ENCODE measurements around the gene SNX25.
A peak's percentile ranks its signal among the peaks of the same experiment; 100 is the strongest.

The SNX25 gene

DNA sequence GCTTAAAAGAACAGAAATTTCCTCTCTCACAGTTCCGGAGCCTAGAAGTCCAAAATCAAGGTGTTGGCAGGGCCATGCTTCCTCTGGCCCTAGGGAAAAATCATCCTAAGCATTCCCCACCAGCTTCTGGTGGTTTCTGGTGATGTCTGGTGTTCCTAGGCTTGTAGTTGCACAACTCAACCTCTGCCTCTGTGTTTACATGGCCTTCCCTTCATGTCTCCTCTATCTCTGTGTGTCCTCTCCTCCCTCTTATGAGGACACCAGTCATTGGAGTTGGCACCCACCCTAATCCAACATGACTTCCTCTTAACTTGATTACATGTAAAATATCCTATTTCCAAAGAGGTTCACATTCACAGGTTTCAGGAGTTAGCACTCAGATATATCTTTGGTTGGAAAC lies 170.9 kb downstream of the SNX25 start:
- DNase-seq (ENCODE audit: low read depth): no peak

DNA sequence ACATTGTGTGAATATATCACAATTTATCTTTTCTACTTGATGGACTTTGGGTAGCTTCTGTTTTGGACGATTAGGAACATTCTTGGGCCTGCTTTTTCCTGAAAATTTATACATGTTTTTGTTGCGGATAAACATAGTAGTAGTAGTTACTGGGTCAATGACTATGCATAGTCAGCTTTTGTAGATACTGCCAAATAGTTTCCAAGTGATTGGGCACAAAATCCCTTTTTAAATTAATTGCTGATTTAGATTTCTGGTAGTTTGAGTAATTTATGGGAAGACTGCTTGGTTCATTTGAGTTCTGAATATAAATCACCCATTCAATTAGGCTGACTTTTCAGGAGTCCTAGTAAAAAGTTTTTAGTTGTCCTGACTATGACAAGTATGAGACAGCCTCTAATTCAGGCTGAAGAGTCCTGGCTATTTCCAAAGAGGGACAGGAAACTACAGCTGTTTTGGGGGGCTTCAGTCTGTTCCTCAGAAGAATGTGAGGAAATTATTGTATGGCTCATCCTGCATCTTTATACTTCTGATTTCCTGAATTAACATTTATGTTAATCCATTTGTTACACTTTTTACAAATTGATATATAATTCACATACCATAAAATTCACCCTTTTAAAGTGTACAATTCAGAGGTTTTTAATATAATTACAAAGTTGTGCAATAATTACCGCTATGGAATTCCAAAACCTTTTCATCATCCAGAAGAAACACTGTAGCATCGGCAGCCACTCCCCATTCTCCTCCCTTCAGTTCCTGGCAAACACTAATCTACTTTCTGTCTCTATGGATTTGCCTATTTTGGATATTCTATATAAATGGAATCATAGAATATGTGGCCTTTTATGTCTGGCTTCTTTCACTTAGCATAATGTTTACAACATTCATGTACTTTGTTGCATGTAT lies 172.1 kb downstream of the SNX25 start:
- DNase-seq (ENCODE audit: low read depth): no peak

DNA sequence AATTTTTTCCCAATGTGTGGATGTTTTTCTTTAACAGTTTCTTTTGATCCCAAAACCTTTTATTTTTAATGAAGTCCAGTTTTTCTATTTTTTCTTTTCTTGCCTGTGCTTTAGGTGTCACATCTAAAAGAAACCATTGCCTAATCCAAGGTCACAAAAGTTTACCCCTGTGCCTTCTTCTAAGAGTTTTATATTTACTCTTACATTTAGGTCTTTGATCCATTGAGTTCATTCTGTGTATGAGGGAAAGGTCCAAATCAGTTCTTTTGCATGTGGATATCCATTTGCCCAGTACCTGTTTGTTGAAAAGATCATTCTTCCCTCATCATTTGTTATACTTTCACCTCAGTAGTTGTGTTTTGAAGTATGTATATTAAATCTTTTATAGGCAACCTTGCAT lies 173.4 kb downstream of the SNX25 start:
- DNase-seq (ENCODE audit: low read depth): no peak

DNA sequence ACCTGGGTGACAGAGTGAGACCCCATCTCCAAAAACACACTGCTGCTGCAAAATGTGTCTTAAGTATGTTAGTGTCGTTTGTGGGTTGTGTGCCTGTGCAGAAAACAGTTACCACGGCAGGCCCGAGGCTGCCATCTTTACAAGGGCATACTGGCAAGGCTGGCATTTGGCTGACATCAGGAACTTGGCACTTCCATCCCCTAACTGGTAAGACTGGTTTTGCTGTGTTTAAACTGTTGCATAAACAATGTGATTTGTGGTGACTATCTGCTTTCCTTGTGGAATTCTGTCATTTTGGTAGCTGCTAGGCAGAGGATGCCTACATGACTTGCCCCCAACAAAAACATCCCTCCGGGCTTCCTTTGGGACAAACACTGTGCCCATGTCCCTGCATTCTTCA lies 174.1 kb downstream of the SNX25 start:
- no peak for DNase-seq (ENCODE audit: low read depth)

DNA sequence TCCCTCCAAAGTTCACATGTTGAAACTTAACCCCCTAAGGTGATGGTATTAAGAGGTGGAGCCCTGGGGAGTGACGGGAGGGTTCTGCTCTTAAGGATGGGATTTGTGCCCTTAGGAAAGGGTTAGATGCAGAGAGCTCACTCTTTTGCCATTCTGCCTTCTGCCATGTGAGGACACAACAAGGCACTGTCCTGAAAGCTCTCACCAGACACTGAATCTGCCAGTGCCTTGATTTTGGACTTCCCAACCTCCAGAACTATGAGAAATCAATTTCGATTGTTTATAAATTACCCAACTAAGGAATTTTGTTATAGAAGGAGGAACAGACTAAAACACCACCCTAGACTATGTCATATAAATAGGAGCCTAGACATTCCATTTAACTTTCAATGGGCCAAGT lies 174.7 kb downstream of the SNX25 start:
- DNase-seq (ENCODE audit: low read depth): no peak

DNA sequence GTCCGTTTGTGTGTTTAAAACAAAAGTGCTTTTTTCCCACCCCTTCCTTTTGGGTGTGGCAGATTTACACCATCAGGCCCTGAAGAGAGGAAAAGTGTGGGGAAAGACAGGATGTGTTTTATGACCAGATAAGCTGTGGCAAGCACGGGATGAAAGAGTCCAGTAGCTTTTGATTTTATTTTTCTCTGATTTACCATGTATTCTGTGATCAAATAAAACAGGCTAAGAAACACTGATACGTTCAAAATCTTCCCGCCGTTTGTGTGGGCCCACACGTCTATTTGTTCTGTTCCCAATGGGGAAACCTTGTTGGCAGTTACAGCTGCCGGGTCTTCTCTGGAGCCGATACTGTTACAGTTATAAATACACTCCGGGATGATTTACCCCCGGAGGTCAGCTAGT lies 175.5 kb downstream of the SNX25 start:
- DNase-seq (ENCODE audit: low read depth): no peak

DNA sequence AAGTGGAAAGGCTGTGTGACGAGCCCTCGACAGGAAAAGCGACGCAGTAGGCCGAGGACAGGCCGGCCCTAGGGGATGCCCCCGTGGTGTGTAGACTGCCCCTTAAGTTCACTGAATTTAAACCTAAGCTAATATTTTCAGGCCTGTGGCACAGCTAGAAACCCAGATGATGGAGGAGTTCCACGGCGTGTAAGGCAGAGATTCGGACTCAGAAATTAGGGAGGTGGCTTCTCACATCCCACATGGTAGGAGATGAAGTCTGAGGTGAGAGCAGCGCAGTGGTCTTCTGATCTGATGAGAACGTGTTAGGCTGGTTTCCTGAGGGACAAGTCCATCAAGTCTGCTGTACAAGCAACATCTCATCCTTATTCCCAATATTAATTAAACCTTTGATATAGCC lies 178.6 kb downstream of the SNX25 start:
- DNase-seq (ENCODE audit: low read depth): no peak

DNA sequence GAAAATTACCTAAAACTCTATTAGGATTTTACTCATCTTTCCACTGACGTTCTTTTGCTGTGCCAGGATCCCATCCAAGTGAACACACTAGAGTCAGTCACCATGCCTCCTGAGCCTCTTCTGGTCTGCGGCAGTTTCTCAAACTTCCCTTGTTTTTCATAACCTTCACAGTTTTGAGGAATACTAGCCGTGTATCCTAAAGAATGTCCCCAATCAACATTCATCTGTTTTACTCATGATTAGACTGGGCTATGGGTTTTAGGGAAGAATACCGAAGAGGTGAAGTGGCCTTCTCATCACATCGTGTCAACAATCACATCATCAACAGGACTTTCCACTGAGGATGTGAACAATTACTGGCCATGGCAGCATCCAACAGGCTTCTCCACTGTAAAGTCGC lies 181.5 kb downstream of the SNX25 start:
- DNase-seq (ENCODE audit: low read depth): no peak

DNA sequence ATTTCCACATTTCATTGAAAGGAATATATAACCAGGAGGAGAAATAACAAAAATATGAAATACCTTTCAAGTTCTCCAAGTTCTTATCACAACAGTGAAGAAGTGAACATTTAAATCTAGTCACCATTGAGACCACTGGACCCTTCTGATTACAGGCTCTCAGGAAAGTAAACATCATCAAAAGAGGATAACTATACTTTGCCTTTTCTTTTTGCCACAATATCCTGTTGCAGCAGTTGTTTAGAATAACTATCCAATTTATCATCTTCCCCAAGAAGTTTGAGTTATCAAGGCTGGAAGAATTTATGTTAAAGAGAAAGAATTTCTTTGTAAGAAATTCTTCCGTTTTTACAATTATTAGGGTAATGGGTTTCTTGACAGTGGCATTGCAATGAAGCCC lies 182.8 kb downstream of the SNX25 start:
- DNase-seq (ENCODE audit: low read depth): no peak

DNA sequence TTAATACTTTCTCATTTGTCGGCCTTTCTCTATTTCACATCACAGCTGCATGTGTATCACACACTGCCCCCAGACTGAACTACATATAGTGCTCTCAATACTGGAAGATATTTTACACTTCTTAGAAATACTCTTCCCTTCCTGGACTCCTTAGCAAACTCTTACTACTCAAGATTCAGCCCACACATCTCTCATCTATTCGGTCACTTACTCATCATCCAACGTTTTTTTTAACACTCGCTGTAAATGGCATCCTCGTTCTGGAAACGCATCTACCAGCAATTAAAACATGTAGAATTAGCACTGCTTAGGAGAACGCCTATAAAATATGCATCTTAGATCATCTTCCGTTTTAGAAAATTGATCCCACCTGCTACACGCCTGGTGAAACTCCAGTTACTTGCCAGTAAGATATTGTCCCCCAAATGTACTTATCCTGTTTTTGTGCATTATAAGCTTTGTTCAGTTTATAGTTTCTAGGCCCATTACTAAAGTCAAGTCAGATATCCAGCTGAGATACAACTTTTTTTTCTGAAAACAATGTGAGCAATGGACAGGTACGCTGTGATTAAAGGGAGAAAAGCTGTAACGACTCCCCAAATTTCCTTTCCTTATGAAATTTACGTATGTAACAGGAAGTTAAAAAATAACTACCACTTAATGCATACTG lies 185.3 kb downstream of the SNX25 start:
- DNase-seq (ENCODE audit: low read depth): no peak

DNA sequence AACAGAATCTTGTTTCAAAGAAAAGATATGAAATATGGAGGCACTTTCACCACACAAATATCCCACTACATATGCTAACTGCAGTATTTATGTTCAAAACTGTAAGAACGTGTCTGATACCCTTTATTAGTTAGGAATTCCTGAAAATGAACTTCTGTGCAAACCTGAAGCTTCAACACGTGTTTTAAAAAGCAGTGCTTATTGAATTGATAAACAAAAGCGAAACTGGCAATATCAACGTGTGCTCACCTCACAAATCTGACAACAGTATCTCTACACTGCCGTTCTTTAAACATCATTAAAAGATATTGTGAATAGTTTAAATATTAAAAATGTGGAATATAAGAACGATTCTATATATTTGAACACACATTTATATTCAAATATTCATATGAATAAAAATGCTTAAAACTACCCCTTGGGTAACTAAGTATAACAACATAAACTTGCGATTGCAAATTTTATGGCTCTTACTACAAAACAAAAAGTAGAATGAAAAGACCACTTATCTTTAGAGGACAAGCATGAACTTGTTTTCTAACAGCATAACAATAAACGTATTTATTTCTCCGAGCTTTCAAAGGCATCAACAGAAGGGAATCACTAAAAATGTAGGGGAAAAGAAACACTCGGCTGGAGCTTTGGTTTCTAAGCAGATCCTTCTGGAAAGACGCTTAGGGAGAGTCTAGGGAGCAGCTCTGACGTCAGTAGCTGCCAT lies 186.0 kb downstream of the SNX25 start, which contains the start of gene LRP2BP:
TSS of gene LRP2BP (minus strand) at position 687 of the 718 bp plus-strand sequence. CDS start 17,738 bp downstream, outside the sequence.
- DNase-seq (ENCODE audit: low read depth): no peak

DNA sequence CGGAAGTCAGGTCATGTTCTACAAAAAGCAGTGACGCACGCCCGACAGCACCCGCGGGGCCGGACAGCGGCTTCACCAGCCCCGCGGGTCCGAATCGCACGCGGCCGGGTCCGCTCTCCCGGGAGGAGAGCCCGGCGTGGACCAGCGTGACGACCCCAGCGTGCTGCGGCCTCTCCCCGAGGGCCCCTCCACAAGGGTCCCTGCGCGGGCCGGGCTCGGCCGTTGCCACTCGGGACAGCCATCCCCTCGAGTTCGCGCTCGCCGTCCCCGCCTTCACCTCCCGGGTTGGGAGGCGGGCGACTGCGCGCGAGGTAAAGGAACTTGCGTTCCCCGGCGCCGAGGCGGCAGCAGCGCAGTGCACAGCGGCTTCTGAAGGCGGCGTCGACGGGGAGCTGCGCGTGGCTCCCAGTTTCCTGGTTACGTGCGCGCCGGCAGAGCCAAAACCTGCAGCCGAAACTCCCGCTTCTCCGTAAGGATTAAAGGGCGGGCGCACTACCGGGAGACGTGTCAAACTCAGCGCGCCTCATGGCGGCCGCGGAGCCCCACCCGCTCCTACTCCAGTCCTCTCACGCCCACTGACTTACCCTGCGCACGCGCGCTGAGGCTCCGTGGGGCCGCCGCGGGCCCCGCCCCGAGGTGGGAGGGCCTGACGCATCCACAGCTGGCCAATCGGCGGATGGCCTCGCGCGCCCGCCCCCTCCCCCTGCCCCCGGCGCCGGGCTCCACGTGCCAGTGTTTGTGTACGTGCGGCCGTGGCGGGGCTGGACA lies 186.7 kb downstream of the SNX25 start:
- peak; percentile 92 for DNase-seq (ENCODE audit: low read depth)

DNA sequence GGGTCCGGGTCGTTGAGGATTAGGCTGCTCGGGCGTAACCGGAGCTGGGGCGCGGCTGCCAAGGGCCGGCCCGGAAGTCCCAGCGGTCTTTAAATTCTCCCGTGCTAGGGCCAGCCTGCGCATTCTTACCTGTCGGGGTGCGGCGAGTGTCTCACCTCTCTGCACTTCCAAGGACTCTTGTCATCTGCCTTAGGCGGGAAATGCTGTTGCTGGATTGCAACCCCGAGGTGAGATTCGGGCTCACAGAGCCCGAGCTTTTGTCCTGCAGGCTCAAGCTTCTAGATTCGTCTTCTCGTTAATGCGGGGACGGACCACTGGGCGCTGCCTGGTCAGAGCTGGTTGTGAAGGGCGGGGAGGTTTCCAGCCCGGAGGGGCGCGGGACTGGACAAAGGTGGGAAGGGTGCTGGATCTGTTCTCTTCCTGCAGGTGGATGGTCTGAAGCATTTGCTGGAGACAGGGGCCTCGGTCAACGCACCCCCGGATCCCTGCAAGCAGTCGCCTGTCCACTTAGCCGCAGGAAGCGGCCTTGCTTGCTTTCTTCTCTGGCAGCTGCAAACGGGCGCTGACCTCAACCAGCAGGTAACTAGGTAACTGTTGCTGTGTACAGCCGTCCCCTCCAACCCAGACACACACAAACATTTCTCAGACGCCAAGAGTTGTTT lies 187.5 kb downstream of the SNX25 start, which contains the start of gene ANKRD37:
TSS of gene ANKRD37 (plus strand) at position 118 of the 662 bp plus-strand sequence. CDS start at position 201, 83 bp downstream.
- no peak for DNase-seq (ENCODE audit: low read depth)

DNA sequence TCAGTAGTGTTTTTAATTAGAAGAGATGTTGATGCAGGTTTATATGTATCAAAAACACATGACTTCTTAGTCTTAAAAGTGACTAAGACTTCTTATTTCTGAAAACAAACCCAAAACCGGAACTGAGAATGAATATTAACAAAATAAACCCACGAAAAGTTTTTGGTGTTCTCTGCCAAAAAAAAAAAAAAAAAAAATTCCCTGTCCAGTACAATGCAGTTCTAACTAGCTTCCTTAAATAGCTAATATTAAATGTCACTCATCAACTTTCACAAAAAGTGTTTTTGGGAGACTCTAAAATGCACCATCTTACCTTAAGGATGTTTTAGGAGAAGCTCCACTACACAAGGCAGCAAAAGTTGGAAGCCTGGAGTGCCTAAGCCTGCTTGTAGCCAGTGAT lies 189.2 kb downstream of the SNX25 start:
- no peak for DNase-seq (ENCODE audit: low read depth)

DNA sequence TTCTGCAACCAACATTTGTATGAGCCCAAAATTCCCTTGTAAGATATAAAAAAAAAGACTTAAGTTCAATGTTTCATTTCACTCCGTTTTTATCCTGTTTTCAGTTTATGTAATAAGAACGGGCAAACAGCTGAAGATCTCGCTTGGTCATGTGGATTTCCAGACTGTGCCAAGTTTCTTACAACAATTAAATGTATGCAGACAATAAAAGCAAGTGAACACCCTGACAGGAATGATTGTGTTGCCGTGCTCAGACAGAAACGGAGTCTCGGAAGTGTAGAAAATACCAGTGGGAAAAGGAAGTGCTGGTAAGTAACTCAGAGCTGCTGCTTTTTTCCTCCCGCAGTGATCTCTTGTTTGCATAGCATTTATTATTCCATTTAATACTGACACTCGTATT lies 190.1 kb downstream of the SNX25 start:
- no peak for DNase-seq (ENCODE audit: low read depth)

DNA sequence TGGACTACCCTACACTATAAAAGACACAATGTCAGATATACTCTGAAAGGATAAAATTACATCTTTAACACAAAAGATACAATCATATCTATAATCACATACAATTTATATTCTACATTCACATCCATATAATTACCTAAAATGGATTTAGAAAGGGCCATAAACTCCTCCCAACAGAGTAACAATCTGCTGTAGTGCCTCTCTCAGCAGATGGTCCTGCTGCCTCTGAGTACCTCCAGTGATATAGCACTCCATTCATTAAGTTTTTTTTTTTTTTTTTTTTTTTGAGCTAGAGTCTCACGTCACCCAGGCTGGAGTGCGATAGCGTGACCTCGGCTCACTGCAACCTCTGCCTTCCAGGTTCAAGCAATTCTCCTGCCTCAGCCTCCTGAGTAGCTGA lies 194.6 kb downstream of the SNX25 start:
- DNase-seq (ENCODE audit: low read depth): no peak

DNA sequence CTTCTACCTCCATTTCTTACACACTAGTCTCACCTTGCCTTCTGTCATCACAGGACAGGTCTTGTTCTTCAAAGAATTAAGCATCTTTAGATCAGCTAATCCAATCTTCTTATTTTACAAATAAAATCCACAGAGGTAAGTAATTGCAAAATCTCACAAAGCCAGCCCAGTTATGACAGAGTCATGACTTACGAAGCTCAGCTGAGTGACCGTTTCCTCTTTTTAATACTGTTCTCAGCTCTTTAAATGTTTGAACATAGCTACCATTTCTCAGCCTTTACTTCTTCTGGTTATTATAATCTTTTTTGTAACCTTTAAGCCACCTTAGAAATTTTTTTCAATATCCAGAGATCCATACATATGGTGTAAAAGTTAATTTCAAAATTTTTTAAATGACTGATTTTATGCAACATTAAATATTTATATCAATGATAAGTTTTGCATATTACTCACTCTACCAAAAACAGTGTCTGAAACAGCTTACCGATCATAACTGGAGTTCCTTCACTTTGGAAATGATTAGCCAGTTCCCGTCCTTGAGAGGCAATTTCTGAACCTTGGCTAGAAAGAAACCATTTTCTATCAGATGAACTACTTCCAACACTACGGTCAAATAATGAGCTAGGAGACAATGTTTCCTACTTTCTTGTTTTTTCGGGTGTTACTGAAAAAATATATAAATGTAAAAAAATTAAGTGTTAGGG lies 196.1 kb downstream of the SNX25 start:
- DNase-seq (ENCODE audit: low read depth): no peak

DNA sequence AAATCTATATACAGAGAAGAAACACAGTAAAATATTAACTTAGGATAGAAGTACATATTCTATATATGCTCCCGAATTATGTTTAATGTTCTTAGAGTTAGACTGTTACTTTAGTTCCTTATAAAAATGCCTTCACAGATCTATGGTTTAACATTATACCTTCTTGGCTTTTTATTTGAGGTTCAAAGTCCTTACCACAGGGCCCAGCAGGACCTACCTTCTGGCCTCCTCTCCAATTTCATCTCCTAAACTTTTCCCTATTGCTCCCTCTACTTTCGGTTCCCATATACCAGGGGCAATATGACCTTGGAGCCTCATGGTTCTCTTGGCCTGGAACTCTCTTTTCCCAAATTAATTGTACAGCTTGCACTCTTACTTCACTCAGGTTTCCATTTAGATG lies 199.0 kb downstream of the SNX25 start:
- no peak for DNase-seq (ENCODE audit: low read depth)

DNA sequence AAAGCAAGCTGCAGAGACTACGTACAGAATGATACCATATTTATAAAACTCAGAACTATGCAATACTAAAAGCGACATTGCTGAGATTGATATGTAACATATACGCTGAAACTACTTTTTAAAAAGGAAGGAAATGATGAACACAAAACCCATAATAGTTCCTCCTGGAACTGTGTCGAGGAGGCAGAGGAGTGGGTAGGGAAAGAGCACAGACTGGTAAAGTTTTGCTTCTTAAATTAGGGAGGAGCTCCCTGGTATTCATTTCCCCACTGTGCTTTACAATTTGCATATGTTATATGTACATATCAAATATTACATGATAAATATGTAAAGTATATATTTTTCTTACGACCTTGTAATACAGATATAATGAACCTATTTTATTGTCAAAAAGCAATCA lies 202.5 kb downstream of the SNX25 start:
- no peak for DNase-seq (ENCODE audit: low read depth)

DNA sequence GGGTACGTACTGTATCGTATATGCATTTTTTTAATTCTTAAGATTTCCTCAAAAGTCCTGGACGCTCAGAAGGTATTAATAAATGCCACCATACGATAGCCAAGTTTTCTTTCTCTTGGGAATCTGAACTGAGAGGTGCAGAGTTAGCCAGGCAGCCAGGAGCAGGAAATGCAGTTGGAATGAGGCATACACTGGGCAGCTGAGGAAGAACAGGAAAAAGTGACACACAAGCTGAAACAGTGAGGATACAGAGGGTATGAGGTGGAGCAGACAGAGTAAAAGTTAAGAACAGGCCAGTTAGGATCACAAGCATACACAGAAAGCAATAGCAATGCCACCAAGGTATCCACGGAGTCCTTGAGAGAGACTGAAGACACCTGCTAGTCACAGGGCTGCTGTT lies 203.0 kb downstream of the SNX25 start:
- no peak for DNase-seq (ENCODE audit: low read depth)

Measured in activated gamma-delta T cell treated with anti-CD3 and anti-CD28 coated beads, Interleukin-2, amount 50 U/mL, for 16 hours (primary cell).